OCI-LY1 (cell line): ENCODE results near the gene PRXL2A.

Experiments
- H2AFZ ChIP-seq: fragments of 200-600 bp; sonication (generic), shearing (Covaris generic); 2 replicates; pipeline ENCODE4 v1.6.0; 2014; ENCODE audit warnings: antibody characterized with exemption, mild to moderate bottlenecking, low read length
- H3F3A ChIP-seq: fragments of 200-600 bp; sonication (generic), shearing (Covaris generic); 2 replicates; pipeline ENCODE4 v1.6.0; 2014; ENCODE audit warnings: mild to moderate bottlenecking, antibody characterized with exemption, low read length, moderate library complexity; ENCODE audit not compliant: insufficient read depth
- H3K27ac ChIP-seq: fragments of 200-600 bp; sonication (generic); 2 replicates; pipeline ENCODE4 v1.5.1; 2014; ENCODE audit warnings: low read length, mixed run types, mild to moderate bottlenecking, low read depth; ENCODE audit not compliant: poor library complexity, severe bottlenecking
- H3K27me3 ChIP-seq: fragments of 200-600 bp; sonication (generic); 2 replicates; pipeline ENCODE4 v1.6.0; 2014; ENCODE audit warnings: antibody characterized with exemption, mild to moderate bottlenecking, low read length, moderate library complexity; ENCODE audit not compliant: insufficient read depth
- H3K36me3 ChIP-seq: fragments of 200-600 bp; sonication (generic); 2 replicates; pipeline ENCODE4 v1.6.1; 2014; ENCODE audit warnings: mild to moderate bottlenecking, antibody characterized with exemption, low read length, moderate library complexity, mixed read lengths; ENCODE audit not compliant: insufficient read depth
- H3K4me1 ChIP-seq: fragments of 200-600 bp; sonication (generic); 2 replicates; pipeline ENCODE4 v1.5.1; 2014; ENCODE audit warnings: mild to moderate bottlenecking, low read length, moderate library complexity; ENCODE audit not compliant: insufficient read depth, severe bottlenecking
- H3K4me2 ChIP-seq: fragments of 200-600 bp; sonication (generic), shearing (Covaris generic); 2 replicates; pipeline ENCODE4 v1.6.1; 2014; ENCODE audit warnings: low read length
- H3K4me3 ChIP-seq: fragments of 200-600 bp; sonication (generic); 2 replicates; pipeline ENCODE4 v1.5.1; 2014; ENCODE audit warnings: low read length, low read depth, mild to moderate bottlenecking, mixed read lengths; ENCODE audit not compliant: poor library complexity, severe bottlenecking
- H3K79me2 ChIP-seq: fragments of 200-600 bp; shearing (Covaris generic); 2 replicates; pipeline ENCODE4 v1.6.1; 2016; ENCODE audit warnings: mixed run types, low read length, mixed read lengths; ENCODE audit not compliant: insufficient read depth
- H3K9ac ChIP-seq: fragments of 200-600 bp; sonication (generic), shearing (Covaris generic); 2 replicates; pipeline ENCODE4 v1.6.1; 2014; ENCODE audit warnings: mild to moderate bottlenecking, low read length, mixed read lengths
- H3K9me2 ChIP-seq: fragments of 200-600 bp; sonication (generic), shearing (Covaris generic); 2 replicates; pipeline ENCODE4 v1.6.1; 2014; ENCODE audit warnings: low read depth, mild to moderate bottlenecking, low read length, mixed read lengths
- H3K9me3 ChIP-seq: fragments of 200-600 bp; shearing (Covaris generic); 2 replicates; pipeline ENCODE4 v1.6.1; 2014; ENCODE audit warnings: low read length, mixed read lengths
- H4K20me1 ChIP-seq: fragments of 200-600 bp; sonication (generic), shearing (Covaris generic); 2 replicates; pipeline ENCODE4 v1.6.0; 2016; ENCODE audit warnings: mild to moderate bottlenecking, low read length; ENCODE audit not compliant: insufficient read depth
- CTCF ChIP-seq: fragments of 200-600 bp; sonication (generic), shearing (Covaris generic); IDR thresholded peaks from 2 replicates; pipeline ENCODE4 v1.5.1; 2017; ENCODE audit warnings: mild to moderate bottlenecking, antibody characterized with exemption, low read length, moderate library complexity, mixed read lengths
- EZH2 ChIP-seq: fragments of 200-600 bp; sonication (generic), shearing (Covaris generic); IDR thresholded peaks from 2 replicates; pipeline ENCODE4 v1.8.0; 2017; ENCODE audit warnings: borderline replicate concordance, mixed run types, mild to moderate bottlenecking, antibody characterized with exemption, low read length, moderate library complexity, mixed read lengths

Gene PRXL2A

GRCh38 chr10:80462299-80462980 lies 54.1 kb downstream of the PRXL2A start:
- Histone ChIP-seq H3K9ac (peak overlapping the region; percentile 57), H3K79me2 (peaks cover 61% of the 10 kb centered on the region), H3K9me3 (no peaks in the 10 kb centered on the region), H4K20me1 (no peaks in the 10 kb centered on the region), H3K9me2 (no peaks in the 10 kb centered on the region), H3K4me2 (peak overlapping the region; percentile 69), H3K4me3 (peak overlapping the region; percentile 28), H3F3A (peaks cover 8% of the 10 kb centered on the region; the same call in 1 of the 2 replicates), H2AFZ (no peak overlapping the region), H3K27me3 (no peaks in the 10 kb centered on the region), H3K27ac (peak overlapping the region; percentile 97), H3K4me1 (peaks cover 100% of the 10 kb centered on the region), H3K36me3 (peaks cover 5% of the 10 kb centered on the region)
- no peak for TF ChIP-seq CTCF

GRCh38 chr10:80462981-80463741 lies 54.8 kb downstream of the PRXL2A start:
- peak overlapping the region; percentile 97 for H3K27ac ChIP-seq
- peak overlapping the region; percentile 74 for H3K9ac ChIP-seq
- peaks cover 8% of the 10 kb centered on the region; the same call in 1 of the 2 replicates for H3F3A ChIP-seq
- H4K20me1 ChIP-seq: no peaks in the 10 kb centered on the region
- peaks cover 100% of the 10 kb centered on the region for H3K4me1 ChIP-seq
- no peaks in the 10 kb centered on the region for H3K9me3 ChIP-seq
- H3K4me2 ChIP-seq: peak overlapping the region; percentile 69
- H3K36me3 ChIP-seq: peaks cover 9% of the 10 kb centered on the region
- peaks cover 57% of the 10 kb centered on the region for H3K79me2 ChIP-seq
- no peak for TF ChIP-seq EZH2
- H3K9me2 ChIP-seq: no peaks in the 10 kb centered on the region
- peak overlapping the region; percentile 28 for H3K4me3 ChIP-seq
- no peak overlapping the region for H2AFZ ChIP-seq
- H3K27me3 ChIP-seq: no peaks in the 10 kb centered on the region

- TF ChIP-seq EZH2 (no peak), CTCF (no peak)
- Histone ChIP-seq H3K9me3 (no peaks in the 10 kb centered on the region), H3K9ac (peak overlapping the region; percentile 74), H2AFZ (no peak overlapping the region), H3F3A (peaks cover 8% of the 10 kb centered on the region; the same call in 1 of the 2 replicates), H4K20me1 (no peaks in the 10 kb centered on the region), H3K36me3 (peaks cover 9% of the 10 kb centered on the region), H3K27me3 (no peaks in the 10 kb centered on the region), H3K79me2 (peaks cover 52% of the 10 kb centered on the region), H3K9me2 (no peaks in the 10 kb centered on the region), H3K27ac (peak overlapping the region; percentile 97), H3K4me1 (peaks cover 100% of the 10 kb centered on the region), H3K4me2 (peak overlapping the region; percentile 69), H3K4me3 (peak overlapping the region; percentile 8)
Measured at GRCh38 chr10:80463868-80464267, 55.5 kb downstream of the PRXL2A start.
